ENCODE data around the gene RNF10. TPM values are rescaled to one million over a fixed set of nuclear protein-coding genes. Genes with fewer than 3 reads are reported as not detected.

The RNF10 gene
- total RNA-seq, 4 donors from 2014 or later: 98.2 to 206 (median 163) TPM

DNA sequence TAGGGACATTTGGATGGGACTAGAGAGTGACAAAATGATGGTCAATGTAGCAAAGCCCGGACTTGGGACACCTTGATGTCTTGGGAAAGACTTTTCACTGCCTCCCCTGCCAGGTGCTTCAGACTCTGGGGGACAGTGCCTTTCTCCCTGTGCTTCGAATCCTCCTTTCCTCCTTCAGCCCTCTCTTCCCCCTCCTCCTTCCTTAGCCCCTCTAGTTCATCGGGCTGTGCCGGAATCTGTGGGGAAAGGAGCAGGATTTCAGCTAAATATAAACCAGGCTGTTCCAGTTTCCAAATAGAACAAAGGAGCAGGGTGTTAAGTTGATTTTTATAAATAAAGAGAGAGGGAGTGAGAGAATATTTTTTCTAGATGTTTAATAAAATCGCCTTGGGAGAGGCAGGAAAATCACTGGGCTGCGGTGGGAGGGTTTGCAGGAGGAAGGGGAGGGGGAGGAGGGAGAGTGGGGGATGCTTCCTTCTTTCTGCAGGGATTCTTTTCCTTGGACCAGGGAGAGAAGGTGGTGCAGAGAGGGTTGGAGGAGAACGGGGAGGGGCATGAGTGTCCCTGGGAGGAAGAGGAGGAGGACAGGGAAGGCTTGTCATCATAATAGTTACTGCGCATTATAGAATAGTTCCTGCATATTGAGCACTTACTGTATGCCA lies 84.9 kb downstream of the RNF10 start:
- no peak for TF ChIP-seq EP300 (IDR thresholded peaks at IDR 0.05)
- no peak for TF ChIP-seq POLR2A (IDR thresholded peaks at IDR 0.05)
- TF ChIP-seq, protein P1, sequence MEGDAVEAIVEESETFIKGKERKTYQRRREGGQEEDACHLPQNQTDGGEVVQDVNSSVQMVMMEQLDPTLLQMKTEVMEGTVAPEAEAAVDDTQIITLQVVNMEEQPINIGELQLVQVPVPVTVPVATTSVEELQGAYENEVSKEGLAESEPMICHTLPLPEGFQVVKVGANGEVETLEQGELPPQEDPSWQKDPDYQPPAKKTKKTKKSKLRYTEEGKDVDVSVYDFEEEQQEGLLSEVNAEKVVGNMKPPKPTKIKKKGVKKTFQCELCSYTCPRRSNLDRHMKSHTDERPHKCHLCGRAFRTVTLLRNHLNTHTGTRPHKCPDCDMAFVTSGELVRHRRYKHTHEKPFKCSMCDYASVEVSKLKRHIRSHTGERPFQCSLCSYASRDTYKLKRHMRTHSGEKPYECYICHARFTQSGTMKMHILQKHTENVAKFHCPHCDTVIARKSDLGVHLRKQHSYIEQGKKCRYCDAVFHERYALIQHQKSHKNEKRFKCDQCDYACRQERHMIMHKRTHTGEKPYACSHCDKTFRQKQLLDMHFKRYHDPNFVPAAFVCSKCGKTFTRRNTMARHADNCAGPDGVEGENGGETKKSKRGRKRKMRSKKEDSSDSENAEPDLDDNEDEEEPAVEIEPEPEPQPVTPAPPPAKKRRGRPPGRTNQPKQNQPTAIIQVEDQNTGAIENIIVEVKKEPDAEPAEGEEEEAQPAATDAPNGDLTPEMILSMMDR (IDR thresholded peaks at IDR 0.05): no peak
- no peak for TF ChIP-seq POLR2AphosphoS5 (IDR thresholded peaks at IDR 0.05)
- no peak for DNase-seq (ENCODE audit: low spot score in 2 of 2)
- Histone ChIP-seq H3K4me3 (no peak overlapping the region), H3K27ac (no peak overlapping the region), H3K4me1 (no peaks in the 10 kb centered on the region), H3K27me3 (peaks cover 27% of the 10 kb centered on the region), H3K36me3 (no peaks in the 10 kb centered on the region), H3K9me3 (no peaks in the 10 kb centered on the region)
- WGBS: 30% methylated on average over 8 of the region's 8 CpGs

DNA sequence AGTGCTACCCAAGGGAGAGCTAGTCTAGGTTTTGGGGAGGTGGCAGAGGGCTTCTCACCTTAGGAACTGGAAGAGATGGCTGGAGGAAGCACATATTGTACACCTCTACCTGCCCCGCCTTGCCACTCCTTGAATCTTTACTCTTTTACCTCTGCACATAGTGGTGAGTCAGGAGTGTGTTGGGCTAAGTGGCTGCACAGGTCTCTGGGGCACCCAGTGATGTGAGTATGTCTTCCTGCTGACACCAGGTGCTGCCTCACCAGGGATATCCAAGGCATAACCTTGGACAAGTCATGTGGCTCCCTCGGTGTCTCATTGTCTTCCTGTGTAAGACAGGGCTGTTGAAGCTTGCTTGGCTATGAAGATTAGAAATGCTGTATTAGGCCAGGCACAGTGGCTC lies 86.5 kb downstream of the RNF10 start:
- TF ChIP-seq POLR2AphosphoS5 (IDR thresholded peaks at IDR 0.05): no peak
- TF ChIP-seq, protein P1 (IDR thresholded peaks at IDR 0.05): no peak
- no peak for TF ChIP-seq POLR2A (IDR thresholded peaks at IDR 0.05)
- TF ChIP-seq EP300 (IDR thresholded peaks at IDR 0.05): no peak
- Histone ChIP-seq H3K27ac (no peak overlapping the region), H3K9me3 (no peaks in the 10 kb centered on the region), H3K4me1 (no peaks in the 10 kb centered on the region), H3K27me3 (peaks cover 27% of the 10 kb centered on the region), H3K36me3 (no peaks in the 10 kb centered on the region), H3K4me3 (no peak overlapping the region)
- WGBS: 72% methylated on average over 2 of the region's 2 CpGs
- DNase-seq (ENCODE audit: low spot score in 2 of 2): no peak

DNA sequence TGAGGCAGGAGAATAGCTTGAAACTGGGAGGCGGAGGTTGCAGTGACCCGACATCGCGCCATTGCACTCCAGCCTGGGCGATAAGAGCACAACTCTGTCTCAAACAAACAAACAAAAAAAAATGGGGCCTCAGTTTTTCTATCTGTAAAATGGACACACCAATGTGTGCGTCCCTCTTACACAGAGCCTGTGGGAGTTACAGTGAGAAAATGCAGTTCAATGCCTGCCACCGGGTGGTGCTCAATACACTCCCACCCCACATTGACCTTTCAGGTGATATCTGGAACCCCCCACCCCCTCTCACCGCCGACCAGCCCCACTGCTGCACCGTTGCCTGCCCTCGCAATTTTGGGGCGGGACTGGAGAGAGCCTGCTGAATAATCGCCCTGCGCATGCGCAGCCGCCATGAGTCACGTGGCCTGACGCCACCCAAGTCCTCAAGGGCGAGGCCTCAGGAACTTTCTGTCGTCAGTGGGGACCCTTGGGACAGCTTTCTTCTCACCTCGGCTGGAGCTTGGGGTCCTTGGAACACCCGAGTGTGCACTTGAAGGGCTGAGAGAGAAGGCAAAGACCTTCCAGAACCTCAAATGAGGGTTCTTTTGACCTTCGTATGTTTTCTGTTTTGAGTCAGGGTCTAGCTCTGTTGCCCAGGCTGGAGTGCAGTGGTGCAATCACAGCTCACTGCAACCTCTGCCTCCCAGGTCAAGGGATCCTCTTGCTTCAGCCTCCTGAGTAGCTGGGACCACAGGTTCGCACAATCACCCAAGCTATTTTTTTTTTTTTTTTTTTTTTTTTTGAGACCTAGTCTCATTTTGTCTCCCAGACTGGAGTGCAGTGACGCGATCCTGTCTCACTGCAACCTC lies 91.6 kb downstream of the RNF10 start:
- Histone ChIP-seq H3K9me3 (no peaks in the 10 kb centered on the region), H3K36me3 (no peaks in the 10 kb centered on the region), H3K4me3 (no peak overlapping the region), H3K4me1 (no peaks in the 10 kb centered on the region), H3K27ac (no peak overlapping the region), H3K27me3 (no peaks in the 10 kb centered on the region)
- DNase-seq (ENCODE audit: low spot score in 2 of 2): no peak
- TF ChIP-seq POLR2A (IDR thresholded peaks at IDR 0.05) (no peak), EP300 (IDR thresholded peaks at IDR 0.05) (no peak), POLR2AphosphoS5 (IDR thresholded peaks at IDR 0.05) (no peak)
- TF ChIP-seq, protein P1 (IDR thresholded peaks at IDR 0.05): no peak
- 88% methylated on average over 22 of the region's 26 CpGs for WGBS

Other genes starting within 250 kb of the RNF10 start
- gene RNU4-2, start 242.5 kb upstream of the RNF10 start, total RNA-seq: under 1 TPM; under 0.01 TPM
- not detected for gene RNU4-1, start 241.1 kb upstream of the RNF10 start, total RNA-seq
- gene SIRT4, start 232.0 kb upstream of the RNF10 start, total RNA-seq: 1 to 10 TPM; 1.8 to 4.4 (median 3.6) TPM
- gene PLA2G1B, start 206.6 kb upstream of the RNF10 start, total RNA-seq: not detected
- gene MSI1, start 165.2 kb upstream of the RNF10 start, total RNA-seq: under 1 TPM; 0.40 to 0.86 (median 0.61) TPM
- gene COX6A1, start 96.2 kb upstream of the RNF10 start, total RNA-seq: 1,000 to 10,000 TPM in 1 of 4 donors, 100 to 1,000 TPM in 3; 569 to 1,135 (median 836) TPM
- 10 to 100 TPM in 3 of 4 donors, 1 to 10 TPM in 1; 9.7 to 22.9 (median 17.4) TPM for gene TRIAP1, start 88.0 kb upstream of the RNF10 start, total RNA-seq
- 10 to 100 TPM; 17.5 to 27.8 (median 21.0) TPM for gene GATC, start 87.9 kb upstream of the RNF10 start, total RNA-seq
- gene SRSF9, start 64.6 kb upstream of the RNF10 start, total RNA-seq: 10 to 100 TPM; 51.5 to 98.5 (median 73.0) TPM
- 100 to 1,000 TPM; 167 to 493 (median 469) TPM for gene DYNLL1, start 38.2 kb upstream of the RNF10 start, total RNA-seq
- gene COQ5, start 5.2 kb upstream of the RNF10 start, total RNA-seq: 10 to 100 TPM; 14.9 to 18.7 (median 18.0) TPM
- gene POP5, start 47.0 kb downstream of the RNF10 start, total RNA-seq: 10 to 100 TPM; 27.6 to 38.5 (median 32.4) TPM
- gene CABP1, start 106.3 kb downstream of the RNF10 start, total RNA-seq: under 1 TPM in 3 of 4 donors, not detected in 1; 0.19 to 0.56 (median 0.47) TPM
- gene MLEC, start 152.8 kb downstream of the RNF10 start, total RNA-seq: 10 to 100 TPM; 34.8 to 72.6 (median 60.4) TPM
- gene UNC119B, start 176.1 kb downstream of the RNF10 start, total RNA-seq: 10 to 100 TPM; 14.2 to 27.6 (median 19.3) TPM
- 10 to 100 TPM; 19.6 to 27.6 (median 24.4) TPM for gene ACADS, start 191.5 kb downstream of the RNF10 start, total RNA-seq

All from suprapubic skin (tissue), 4 donors.